Choroid plexus epithelial cell (primary cell): Measurements from ENCODE around the gene NPAS3.
A peak's percentile ranks its signal among the peaks of the same experiment; 100 is the strongest.

Experiments
- DNase-seq: peaks from one replicate; pipeline ENCODE4 v3.0.0-alpha.2; 2010; ENCODE audit warnings: low read depth
- H3K4me3 ChIP-seq: 2 replicates; pipeline ENCODE4 v1.5.1; 2011; ENCODE audit warnings: low read depth, mild to moderate bottlenecking, control low read depth, low read length, moderate library complexity
- CTCF ChIP-seq: conservative IDR thresholded peaks from 2 replicates; pipeline ENCODE4 v1.5.1; 2011; ENCODE audit warnings: low read depth, mild to moderate bottlenecking, control low read depth, inconsistent platforms, low read length, moderate library complexity

The NPAS3 gene

GRCh38 chr14:33758547-33758946, 819.9 kb downstream of the NPAS3 start:
- no peak for DNase-seq
- TF ChIP-seq CTCF = no peak
- no peak overlapping the region for H3K4me3 ChIP-seq

- peak; percentile 23 for DNase-seq
Observed at GRCh38 chr14:33762161-33762851, 823.6 kb downstream of the NPAS3 start.

GRCh38 chr14:33764876-33765650, 826.4 kb downstream of the NPAS3 start:
- peak; percentile 66 for DNase-seq
- no peak overlapping the region for H3K4me3 ChIP-seq
- TF ChIP-seq CTCF = no peak

More at GRCh38 chr14:33762161-33762851, 823.6 kb downstream of the NPAS3 start:
- no peak overlapping the region for H3K4me3 ChIP-seq
- TF ChIP-seq CTCF = no peak

- no peak overlapping the region for H3K4me3 ChIP-seq
- no peak for TF ChIP-seq CTCF
- peak; percentile 70 for DNase-seq
Observed at GRCh38 chr14:33767586-33768457, 829.1 kb downstream of the NPAS3 start.

- no peak for TF ChIP-seq CTCF
- DNase-seq = peak; percentile 41
- no peak overlapping the region for H3K4me3 ChIP-seq
Observed at GRCh38 chr14:33768458-33768830, 829.8 kb downstream of the NPAS3 start.

- no peak overlapping the region for H3K4me3 ChIP-seq
- no peak for DNase-seq
- TF ChIP-seq CTCF = no peak
Observed at GRCh38 chr14:33773205-33774030, 834.7 kb downstream of the NPAS3 start.
